RWPE1 (cell line): ENCODE results near the gene SMIM5.
A peak's percentile ranks its signal among the peaks of the same experiment; 100 is the strongest.

Source experiments
- CTCF ChIA-PET: fragments of 350-600 bp; sonication (Branson Sonifier 250); formaldehyde crosslinking; extraction: SDS; loops from one replicate; lab custom pipeline; 2021; lab: Yijun Ruan, JAX
- POLR2A ChIA-PET: fragments of 400-600 bp; formaldehyde crosslinking; extraction: SDS; loops from one replicate; lab custom pipeline; 2020; ENCODE audit warnings: antibody characterized with exemption; ENCODE audit not compliant: low non-redundant PET; lab: Yijun Ruan, JAX
- DNase-seq: peaks from one replicate; pipeline ENCODE4 v3.0.0; 2012; ENCODE audit warnings: low spot score
- H3K27ac ChIP-seq: fragments of 450-650 bp; 2 replicates; pipeline ENCODE4 v1.5.1; 2017
- TF ChIP-seq, protein P1 (sequence below): fragments of 450-650 bp; conservative IDR thresholded peaks from 2 replicates; pipeline ENCODE4 v1.5.1; 2017; ENCODE audit warnings: low read depth, mild to moderate bottlenecking

SMIM5 gene

GRCh38 chr17:75649687-75650086 lies 16.5 kb downstream of the SMIM5 start:
- DNase-seq, result no peak
- H3K27ac ChIP-seq, result peak overlapping the region; percentile 6
- TF ChIP-seq, protein P1, sequence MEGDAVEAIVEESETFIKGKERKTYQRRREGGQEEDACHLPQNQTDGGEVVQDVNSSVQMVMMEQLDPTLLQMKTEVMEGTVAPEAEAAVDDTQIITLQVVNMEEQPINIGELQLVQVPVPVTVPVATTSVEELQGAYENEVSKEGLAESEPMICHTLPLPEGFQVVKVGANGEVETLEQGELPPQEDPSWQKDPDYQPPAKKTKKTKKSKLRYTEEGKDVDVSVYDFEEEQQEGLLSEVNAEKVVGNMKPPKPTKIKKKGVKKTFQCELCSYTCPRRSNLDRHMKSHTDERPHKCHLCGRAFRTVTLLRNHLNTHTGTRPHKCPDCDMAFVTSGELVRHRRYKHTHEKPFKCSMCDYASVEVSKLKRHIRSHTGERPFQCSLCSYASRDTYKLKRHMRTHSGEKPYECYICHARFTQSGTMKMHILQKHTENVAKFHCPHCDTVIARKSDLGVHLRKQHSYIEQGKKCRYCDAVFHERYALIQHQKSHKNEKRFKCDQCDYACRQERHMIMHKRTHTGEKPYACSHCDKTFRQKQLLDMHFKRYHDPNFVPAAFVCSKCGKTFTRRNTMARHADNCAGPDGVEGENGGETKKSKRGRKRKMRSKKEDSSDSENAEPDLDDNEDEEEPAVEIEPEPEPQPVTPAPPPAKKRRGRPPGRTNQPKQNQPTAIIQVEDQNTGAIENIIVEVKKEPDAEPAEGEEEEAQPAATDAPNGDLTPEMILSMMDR, result no peak
- ChIA-PET POLR2A (no interaction called here), CTCF (interaction anchor here (0.5 to 7.1 kb wide), 2 partner anchors 16 to 120 kb away, joined by 3 to 54 read pairs; partner anchors contain the start of gene SMIM5)

- TF ChIP-seq, protein P1, result no peak
- CTCF ChIA-PET, result interaction anchor here (0.5 to 7.1 kb wide), 2 partner anchors 17 to 31 kb away, joined by 5 to 54 read pairs; partner anchors contain the start of gene SMIM5
- no peak overlapping the region for H3K27ac ChIP-seq
- POLR2A ChIA-PET, result no interaction called here
- DNase-seq, result no peak
These were observed 17.6 kb downstream of the SMIM5 start for GRCh38 chr17:75650874-75651273.

DNA sequence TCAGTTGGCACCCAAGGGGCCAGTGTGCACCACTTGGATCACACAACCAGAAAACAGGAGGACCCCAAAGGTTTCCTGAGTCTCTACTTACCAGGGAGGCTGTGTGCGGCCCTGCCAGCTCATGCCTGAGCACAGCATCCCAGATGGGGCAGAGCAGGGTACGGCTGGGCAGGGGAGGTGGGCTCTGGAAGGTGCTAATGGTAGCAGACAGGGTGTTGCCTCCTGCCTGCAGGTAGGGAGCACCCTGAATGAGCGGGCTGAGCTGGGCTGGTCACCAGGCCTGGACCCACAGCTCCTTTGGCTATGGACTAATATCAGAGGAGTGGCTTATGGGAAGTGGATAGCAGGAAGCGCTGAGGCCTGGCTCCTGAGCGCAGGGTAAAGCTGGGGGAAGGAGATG lies 19.1 kb downstream of the SMIM5 start:
- DNase-seq, result no peak
- TF ChIP-seq, protein P1, result no peak
- ChIA-PET CTCF (interaction anchor here (0.6 to 7.1 kb wide), 3 partner anchors 14 to 316 kb away, joined by 3 to 54 read pairs (median 5); partner anchors contain the start of gene SMIM5), POLR2A (no interaction called here)
- H3K27ac ChIP-seq, result peak overlapping the region; percentile 10; the same call in 1 of the 2 replicates

DNA sequence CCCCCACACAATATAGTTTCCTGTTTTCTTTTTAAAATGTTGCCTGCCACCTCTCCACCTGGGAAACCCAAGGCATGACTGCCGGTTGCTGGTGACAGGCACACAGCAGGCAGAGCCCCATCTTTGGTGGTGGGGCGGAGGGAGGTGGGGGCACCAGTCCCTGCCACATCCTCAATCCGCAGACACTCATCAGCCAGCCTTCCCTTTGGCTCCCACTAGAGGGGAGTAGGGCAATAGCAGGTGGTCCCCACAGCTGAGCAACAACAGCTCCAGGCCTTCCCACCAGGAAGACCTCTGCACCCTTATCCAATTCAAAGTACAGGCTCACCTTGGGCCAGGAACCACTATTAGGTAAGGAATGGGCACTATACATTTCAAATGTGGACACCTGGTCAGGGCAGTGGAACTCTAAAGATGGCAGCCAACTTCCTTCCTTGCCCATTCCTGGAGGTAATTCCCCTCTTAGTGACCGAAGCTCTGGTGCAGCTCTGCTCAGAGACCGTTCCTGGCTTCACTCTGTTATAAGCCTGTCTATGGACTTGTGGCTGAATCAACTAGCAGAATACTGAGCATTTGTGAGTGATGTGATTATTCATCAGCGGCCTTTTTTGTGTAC lies 19.8 kb downstream of the SMIM5 start:
- TF ChIP-seq, protein P1, result peak; percentile 79
- peak; percentile 26 for DNase-seq
- peak overlapping the region; percentile 10; the same call in 1 of the 2 replicates for H3K27ac ChIP-seq
- POLR2A ChIA-PET, result interaction anchor here (0.6 to 0.9 kb wide), 2 partner anchors 20 to 382 kb away, joined by 3 read pairs; partner anchors contain the start of gene SMIM5
- CTCF ChIA-PET, result interaction anchor here (0.5 to 7.1 kb wide), 5 partner anchors 15 to 252 kb away, joined by 3 to 54 read pairs (median 4); partner anchors contain the start of genes MRPL38 and SMIM5

DNA sequence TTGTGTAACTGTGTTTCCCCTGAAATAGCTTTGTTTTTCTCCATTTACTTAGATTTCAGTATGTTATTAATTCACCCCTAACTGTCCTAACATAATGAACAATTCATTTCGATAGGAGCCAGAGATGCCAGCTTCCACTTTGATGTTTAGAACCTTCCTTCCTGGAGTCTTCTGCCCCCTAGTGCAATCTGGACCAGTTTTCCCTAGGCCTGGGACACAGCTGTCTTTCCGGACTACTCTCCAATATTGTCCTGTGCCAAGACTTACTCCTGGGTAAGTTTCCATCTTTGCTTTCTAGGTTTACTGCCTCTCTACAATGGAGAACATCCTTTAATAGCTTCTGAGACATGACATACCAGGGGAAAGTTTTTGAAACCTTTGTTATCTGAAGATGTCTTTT lies 20.9 kb downstream of the SMIM5 start:
- DNase-seq, result no peak
- TF ChIP-seq, protein P1, result peak; percentile 16; the same call in 1 of the 2 replicates
- CTCF ChIA-PET, result interaction anchor here (0.5 to 7.1 kb wide), 13 partner anchors 8 to 292 kb away, joined by 3 to 54 read pairs (median 3); partner anchors contain the start of genes RECQL5, SAP30BP and SMIM5
- POLR2A ChIA-PET, result no interaction called here
- H3K27ac ChIP-seq, result no peak overlapping the region

DNA sequence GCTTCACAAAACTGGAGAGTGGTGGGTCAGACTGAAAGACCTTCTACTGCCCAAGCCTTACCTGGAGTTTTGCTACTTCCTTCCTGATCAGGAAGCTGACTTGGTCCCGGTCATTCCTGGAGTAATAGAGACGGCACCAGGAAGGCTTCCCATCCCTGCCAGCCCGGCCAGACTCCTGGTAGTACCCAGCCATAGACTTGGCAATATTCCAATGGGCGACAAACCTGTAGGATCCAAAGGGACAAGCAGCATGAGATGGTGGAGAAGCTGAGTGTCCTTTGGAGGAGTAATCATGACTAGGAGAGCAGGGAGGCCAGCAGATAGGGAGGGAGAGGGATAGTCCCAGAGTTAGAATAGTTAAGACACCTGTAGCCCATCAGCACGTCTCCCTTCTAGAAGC lies 25.0 kb downstream of the SMIM5 start:
- no peak for DNase-seq
- TF ChIP-seq, protein P1, result no peak
- POLR2A ChIA-PET, result no interaction called here
- H3K27ac ChIP-seq, result no peak overlapping the region
- CTCF ChIA-PET, result interaction anchor here (0.7 to 1.8 kb wide), 3 partner anchors 11 to 25 kb away, joined by 3 to 16 read pairs (median 6); partner anchors contain the start of gene SMIM5
